NB4 (cell line): ENCODE data around the gene HSPA12A.

Source experiments
- POLR2A ChIP-seq: IDR thresholded peaks from 2 replicates; pipeline ENCODE4 v1.6.1; 2011; ENCODE audit warnings: mild to moderate bottlenecking; ENCODE audit not compliant: insufficient read length; ENCODE audit errors: extremely low read depth
- TF ChIP-seq, protein P1 (sequence below): IDR thresholded peaks from one replicate; pipeline ENCODE4 v1.5.1; 2012; ENCODE audit warnings: low read depth, low read length
- TF ChIP-seq, protein P2 (sequence below): IDR thresholded peaks from 2 replicates; pipeline ENCODE4 v1.6.1; 2011; ENCODE audit warnings: low read depth, low read length

DNA sequence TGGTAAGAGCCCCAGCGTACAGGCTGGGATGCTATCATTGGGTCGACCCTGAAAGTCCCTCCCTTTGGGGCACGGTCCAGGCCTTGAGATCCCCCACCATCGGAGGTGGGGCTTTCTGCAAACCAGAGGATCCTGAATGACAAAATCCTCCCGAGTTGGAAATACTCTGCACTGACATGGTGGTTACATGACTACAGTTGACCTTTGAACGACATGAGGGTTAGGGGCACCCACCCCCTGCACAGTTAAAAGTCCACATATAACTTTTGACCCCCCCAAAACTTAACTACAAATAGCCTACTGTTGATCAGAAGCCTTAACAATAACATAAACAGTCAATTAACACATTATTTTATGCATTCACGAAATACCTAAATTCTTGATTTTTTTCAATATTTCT, 13.1 kb downstream of the HSPA12A start:
- TF ChIP-seq POLR2A: no peak
- TF ChIP-seq, protein P1, sequence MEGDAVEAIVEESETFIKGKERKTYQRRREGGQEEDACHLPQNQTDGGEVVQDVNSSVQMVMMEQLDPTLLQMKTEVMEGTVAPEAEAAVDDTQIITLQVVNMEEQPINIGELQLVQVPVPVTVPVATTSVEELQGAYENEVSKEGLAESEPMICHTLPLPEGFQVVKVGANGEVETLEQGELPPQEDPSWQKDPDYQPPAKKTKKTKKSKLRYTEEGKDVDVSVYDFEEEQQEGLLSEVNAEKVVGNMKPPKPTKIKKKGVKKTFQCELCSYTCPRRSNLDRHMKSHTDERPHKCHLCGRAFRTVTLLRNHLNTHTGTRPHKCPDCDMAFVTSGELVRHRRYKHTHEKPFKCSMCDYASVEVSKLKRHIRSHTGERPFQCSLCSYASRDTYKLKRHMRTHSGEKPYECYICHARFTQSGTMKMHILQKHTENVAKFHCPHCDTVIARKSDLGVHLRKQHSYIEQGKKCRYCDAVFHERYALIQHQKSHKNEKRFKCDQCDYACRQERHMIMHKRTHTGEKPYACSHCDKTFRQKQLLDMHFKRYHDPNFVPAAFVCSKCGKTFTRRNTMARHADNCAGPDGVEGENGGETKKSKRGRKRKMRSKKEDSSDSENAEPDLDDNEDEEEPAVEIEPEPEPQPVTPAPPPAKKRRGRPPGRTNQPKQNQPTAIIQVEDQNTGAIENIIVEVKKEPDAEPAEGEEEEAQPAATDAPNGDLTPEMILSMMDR: no peak
- TF ChIP-seq, protein P2, sequence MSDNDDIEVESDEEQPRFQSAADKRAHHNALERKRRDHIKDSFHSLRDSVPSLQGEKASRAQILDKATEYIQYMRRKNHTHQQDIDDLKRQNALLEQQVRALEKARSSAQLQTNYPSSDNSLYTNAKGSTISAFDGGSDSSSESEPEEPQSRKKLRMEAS: no peak
